IMR-90 (cell line): ENCODE results near the gene TMEM269. TPM values are rescaled to one million over a fixed set of nuclear protein-coding genes. Genes with fewer than 3 reads are reported as not detected.

Experiments used
- ATAC-seq: fragments of 200-7000 bp; cut with Tn5 transposase; 2 replicates; pipeline ENCODE4 v1.9.1; 2020; ENCODE audit warnings: low read depth, mild to moderate bottlenecking, moderate library complexity
- BruUV-seq: library from RNA; stranded (reverse); fragments of 400-500 nt; replicated peaks from 2 replicates; lab custom pipeline; 2021; lab: Mats Ljungman, UMichigan
- CTCF ChIA-PET: fragments of 300-600 bp; formaldehyde crosslinking; extraction: SDS; loops from one replicate; lab custom pipeline; 2021; ENCODE audit warnings: antibody characterized with exemption; lab: Yijun Ruan, JAX
- POLR2A ChIA-PET: fragments of 300-600 bp; sonication (Branson Sonifier 250); formaldehyde crosslinking; loops from one replicate; lab custom pipeline; 2022; ENCODE audit warnings: antibody characterized with exemption; ENCODE audit not compliant: unreplicated experiment; lab: Charles Lee
- DNase-seq: peaks from one replicate; pipeline ENCODE4 v3.0.0; 2013
- H2AFZ ChIP-seq: replicated peaks from 2 replicates; pipeline ENCODE3; 2013; ENCODE audit warnings: low read length, mild to moderate bottlenecking; ENCODE audit not compliant: poor library complexity
- H2AK5ac ChIP-seq: 2 replicates; pipeline ENCODE4 v1.6.1; 2013; ENCODE audit warnings: low read depth, low read length, inconsistent platforms
- H2AK9ac ChIP-seq: replicated peaks from 2 replicates; pipeline ENCODE3; 2013; ENCODE audit warnings: mild to moderate bottlenecking, low read depth, low read length, moderate library complexity; ENCODE audit not compliant: poor library complexity
- H2BK120ac ChIP-seq: 2 replicates; pipeline ENCODE4 v1.6.1; 2013; ENCODE audit warnings: low read depth, low read length, inconsistent platforms
- H2BK15ac ChIP-seq: 3 replicates; pipeline ENCODE4 v1.6.1; 2013; ENCODE audit warnings: low read depth, low read length, inconsistent platforms
- H2BK20ac ChIP-seq: 2 replicates; pipeline ENCODE4 v1.6.1; 2013; ENCODE audit warnings: low read depth, mild to moderate bottlenecking, inconsistent platforms, low read length, moderate library complexity
- H2BK5ac ChIP-seq: 2 replicates; pipeline ENCODE4 v1.6.1; 2013; ENCODE audit warnings: mild to moderate bottlenecking, low read depth, low read length, inconsistent platforms; ENCODE audit not compliant: poor library complexity, severe bottlenecking
- H3K14ac ChIP-seq: replicated peaks from 2 replicates; pipeline ENCODE4 v1.6.1; 2013; ENCODE audit warnings: low read depth, low read length, inconsistent platforms
- H3K18ac ChIP-seq: 2 replicates; pipeline ENCODE4 v1.6.1; 2013; ENCODE audit warnings: low read depth, low read length, control low read depth
- H3K23ac ChIP-seq: 2 replicates; pipeline ENCODE4 v1.6.1; 2013; ENCODE audit warnings: low read depth, low read length, inconsistent platforms
- H3K27ac ChIP-seq: 2 replicates; pipeline ENCODE4 v1.5.1; 2013; ENCODE audit warnings: mild to moderate bottlenecking, control low read depth, low read length; ENCODE audit not compliant: insufficient read depth
- H3K27me3 ChIP-seq: 2 replicates; pipeline ENCODE4 v1.6.1; 2013; ENCODE audit warnings: low read length; ENCODE audit not compliant: control insufficient read depth, insufficient read depth
- H3K36me3 ChIP-seq: 2 replicates; pipeline ENCODE4 v1.6.1; 2013; ENCODE audit warnings: low read length, mixed read lengths; ENCODE audit not compliant: control insufficient read depth, insufficient read depth
- H3K4ac ChIP-seq: 2 replicates; pipeline ENCODE4 v1.6.1; 2013; ENCODE audit warnings: low read depth, low read length, inconsistent platforms
- H3K4me1 ChIP-seq: 2 replicates; pipeline ENCODE4 v1.6.1; 2013; ENCODE audit warnings: low read length, mixed read lengths; ENCODE audit not compliant: control insufficient read depth, insufficient read depth
- H3K4me2 ChIP-seq: 2 replicates; pipeline ENCODE4 v1.6.1; 2013; ENCODE audit warnings: low read depth, mild to moderate bottlenecking, control low read depth, low read length, moderate library complexity
- H3K4me3 ChIP-seq: 2 replicates; pipeline ENCODE4 v1.5.1; 2013; ENCODE audit warnings: low read depth, mild to moderate bottlenecking, control low read depth, low read length, moderate library complexity; ENCODE audit not compliant: insufficient read depth
- H3K56ac ChIP-seq: 2 replicates; pipeline ENCODE4 v1.6.1; 2013; ENCODE audit warnings: low read length, inconsistent platforms; ENCODE audit not compliant: insufficient read depth; ENCODE audit errors: extremely low read depth
- H3K79me1 ChIP-seq, 2 experiments: 2 replicates each; pipeline ENCODE4 v1.6.1; 2013; ENCODE audit warnings: low read length in 2 of 2, inconsistent platforms in 1 of 2, low read depth in 1 of 2
- H3K9ac ChIP-seq: 2 replicates; pipeline ENCODE4 v1.6.1; 2013; ENCODE audit warnings: low read depth, low read length, control low read depth
- H3K9me1 ChIP-seq: 2 replicates; pipeline ENCODE4 v1.6.1; 2013; ENCODE audit warnings: low read length, inconsistent platforms; ENCODE audit not compliant: insufficient read depth
- H3K9me3 ChIP-seq: 2 replicates; pipeline ENCODE4 v1.6.1; 2013; ENCODE audit warnings: low read length; ENCODE audit not compliant: control insufficient read depth, insufficient read depth
- H4K20me1 ChIP-seq: 2 replicates; pipeline ENCODE4 v1.6.1; 2013; ENCODE audit warnings: low read length, inconsistent platforms; ENCODE audit not compliant: insufficient read depth
- H4K5ac ChIP-seq: 2 replicates; pipeline ENCODE4 v1.6.1; 2013; ENCODE audit warnings: mild to moderate bottlenecking, low read depth, low read length, control low read depth
- H4K8ac ChIP-seq, 2 experiments: 2 replicates each; pipeline ENCODE4 v1.6.1; 2013; ENCODE audit warnings: low read depth in 2 of 2, low read length in 2 of 2, control low read depth in 1 of 2, inconsistent platforms in 1 of 2
- H4K91ac ChIP-seq: 2 replicates; pipeline ENCODE4 v1.6.1; 2013; ENCODE audit warnings: low read depth, low read length, inconsistent platforms; ENCODE audit not compliant: insufficient read depth
- RCOR1 ChIP-seq: IDR thresholded peaks from 2 replicates; pipeline ENCODE4 v1.6.1; 2012; ENCODE audit warnings: mild to moderate bottlenecking, low read length, improper control_type of control experiment; ENCODE audit not compliant: insufficient replicate concordance
- WGBS, 2 experiments: methylation state at CpG; one replicate each; pipeline versions ENCODE4 v1.1.5 to v1.1.7; 2013; ENCODE audit warnings: missing lambda C conversion rate in 2 of 2; ENCODE audit not compliant: insufficient read length in 1 of 2; ENCODE audit errors: extremely low coverage in 2 of 2; 5-methylcytosine and 5-hydroxymethylcytosine counted together
- dilution Hi-C: fragments of 300-500 bp; cut with HindIII; formaldehyde crosslinking; loops from one replicate; pipeline ENCODE4 v1.14.3; 2018; ENCODE audit warnings: low sequenced_read_pairs; ENCODE audit not compliant: unreplicated experiment
- in situ Hi-C: fragments of 300-500 bp; cut with MboI; formaldehyde crosslinking; loops from 3 replicates; pipeline ENCODE4 v1.14.3; 2019; ENCODE audit warnings: low sequenced_read_pairs, inconsistent platforms, mixed read lengths
- intact Hi-C: fragments of 100-400 bp; cut with micrococcal nuclease; formaldehyde crosslinking; loops from 2 replicates; pipeline ENCODE4 v1.10.0; 2022
- polyA plus RNA-seq, 3 experiments: library from polyadenylated mRNA; depleted of rRNA; stranded (reverse); fragments of >200 nt; gene quantifications; 2 replicates each; pipeline ENCODE4 v1.2.3, GENCODE V29; 2012; ENCODE audit warnings: low replicate concordance in 1 of 3
- total RNA-seq: library from RNA; depleted of rRNA; stranded (reverse); fragments of >200 nt; gene quantifications from 2 replicates; pipeline ENCODE4 v1.2.3, GENCODE V29; 2012

The TMEM269 gene
- total and polyA plus RNA-seq, 2 of the 4 experiments (the other 2 are of a cell fraction): not detected

DNA sequence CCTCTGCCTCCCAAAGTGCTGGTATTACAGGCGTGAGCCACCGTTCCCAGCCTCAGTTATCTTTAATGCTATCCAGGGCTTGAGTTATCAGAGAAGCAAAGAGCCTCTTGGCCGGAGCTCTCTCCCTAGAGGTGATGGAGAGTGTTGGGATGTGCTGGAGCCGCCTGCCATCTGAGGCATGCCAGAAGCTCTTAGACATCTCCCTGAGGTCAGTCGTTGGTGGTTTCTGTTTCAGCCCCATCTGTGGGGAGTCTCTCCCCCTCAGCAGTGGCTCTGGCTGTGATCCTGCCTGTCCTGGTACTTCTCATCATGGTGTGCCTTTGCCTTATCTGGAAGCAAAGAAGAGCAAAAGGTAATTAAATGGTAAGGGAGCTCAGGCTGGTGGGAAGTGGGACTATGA is 50.0 kb downstream of the TMEM269 start:
- no peak overlapping the region for H3K9ac ChIP-seq
- no peaks in the 10 kb centered on the region for H4K20me1 ChIP-seq
- no peak overlapping the region for H4K5ac ChIP-seq
- H2BK15ac ChIP-seq: no peak overlapping the region
- H3K56ac ChIP-seq: no peak overlapping the region
- no peak overlapping the region for H3K23ac ChIP-seq
- no peaks in the 10 kb centered on the region for H3K9me3 ChIP-seq
- peaks cover 12% of the 10 kb centered on the region for H3K36me3 ChIP-seq
- BruUV-seq: no TSS peak
- no peak overlapping the region for H3K18ac ChIP-seq
- DNase-seq: no peak
- no peaks in the 10 kb centered on the region for H3K27me3 ChIP-seq
- WGBS, 2 experiments: no CpG with 5 or more reads among the region's 5 CpGs
- no peak overlapping the region for H2AK9ac ChIP-seq
- no peak for ATAC-seq
- H2BK120ac ChIP-seq: no peak overlapping the region
- H3K4me2 ChIP-seq: no peak overlapping the region
- H3K4me1 ChIP-seq: no peaks in the 10 kb centered on the region
- no peaks in the 10 kb centered on the region for H3K79me1 ChIP-seq
- dilution Hi-C loops (no loop called here), in situ Hi-C loops (no loop called here), intact Hi-C loops (no loop called here)
- no peak overlapping the region for H3K14ac ChIP-seq
- POLR2A ChIA-PET: no interaction called here
- no peak for TF ChIP-seq RCOR1
- H4K8ac ChIP-seq: no peak overlapping the region
- H3K4me3 ChIP-seq: no peak overlapping the region
- H2AFZ ChIP-seq: no peak overlapping the region
- CTCF ChIA-PET: no interaction called here
- no peak overlapping the region for H2AK5ac ChIP-seq
- no peak overlapping the region for H4K91ac ChIP-seq
- no peak overlapping the region for H3K27ac ChIP-seq
- H2BK5ac ChIP-seq: no peak overlapping the region
- peaks cover 6% of the 10 kb centered on the region for H3K9me1 ChIP-seq
- H2BK20ac ChIP-seq: no peak overlapping the region
- H3K4ac ChIP-seq: no peak overlapping the region
